Neural progenitor cell (in vitro differentiated cells): ENCODE measurements around the gene WDR1.

Source experiments
- EZH2 ChIP-seq: fragments of 200-600 bp; sonication (generic); IDR thresholded peaks from 2 replicates; pipeline ENCODE4 v1.6.1; 2017; ENCODE audit warnings: antibody characterized with exemption, mild to moderate bottlenecking, moderate library complexity
- EZH2phosphoT487 ChIP-seq: fragments of 200-600 bp; sonication (generic); IDR thresholded peaks from 2 replicates; pipeline ENCODE4 v1.6.1; 2017; ENCODE audit warnings: antibody characterized with exemption
- TF ChIP-seq, protein P1 (sequence below): fragments of 200-600 bp; sonication (generic); IDR thresholded peaks from 2 replicates; pipeline ENCODE4 v1.5.1; 2017; ENCODE audit warnings: antibody characterized with exemption, mild to moderate bottlenecking

DNA sequence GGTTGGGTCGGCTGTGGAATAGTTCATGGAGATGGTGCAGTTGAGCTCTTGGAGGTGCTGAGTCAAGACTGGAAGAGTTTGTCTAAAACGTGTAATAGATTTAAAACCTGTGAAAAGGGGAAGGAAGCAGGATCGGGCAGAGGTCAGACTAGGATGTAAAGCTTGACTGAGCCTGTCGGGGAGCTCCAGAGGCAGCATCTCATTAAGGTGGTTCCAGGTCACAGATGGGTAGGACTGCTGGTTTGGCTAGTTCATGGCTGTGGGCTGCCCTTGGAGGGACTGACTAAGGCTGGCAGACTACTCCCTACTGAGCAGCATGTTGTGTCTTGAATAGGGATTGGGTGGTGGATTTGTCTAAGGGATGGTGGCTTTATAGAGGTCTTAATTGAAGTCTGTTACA lies 28.4 kb upstream of the WDR1 start:
- TF ChIP-seq, protein P1, sequence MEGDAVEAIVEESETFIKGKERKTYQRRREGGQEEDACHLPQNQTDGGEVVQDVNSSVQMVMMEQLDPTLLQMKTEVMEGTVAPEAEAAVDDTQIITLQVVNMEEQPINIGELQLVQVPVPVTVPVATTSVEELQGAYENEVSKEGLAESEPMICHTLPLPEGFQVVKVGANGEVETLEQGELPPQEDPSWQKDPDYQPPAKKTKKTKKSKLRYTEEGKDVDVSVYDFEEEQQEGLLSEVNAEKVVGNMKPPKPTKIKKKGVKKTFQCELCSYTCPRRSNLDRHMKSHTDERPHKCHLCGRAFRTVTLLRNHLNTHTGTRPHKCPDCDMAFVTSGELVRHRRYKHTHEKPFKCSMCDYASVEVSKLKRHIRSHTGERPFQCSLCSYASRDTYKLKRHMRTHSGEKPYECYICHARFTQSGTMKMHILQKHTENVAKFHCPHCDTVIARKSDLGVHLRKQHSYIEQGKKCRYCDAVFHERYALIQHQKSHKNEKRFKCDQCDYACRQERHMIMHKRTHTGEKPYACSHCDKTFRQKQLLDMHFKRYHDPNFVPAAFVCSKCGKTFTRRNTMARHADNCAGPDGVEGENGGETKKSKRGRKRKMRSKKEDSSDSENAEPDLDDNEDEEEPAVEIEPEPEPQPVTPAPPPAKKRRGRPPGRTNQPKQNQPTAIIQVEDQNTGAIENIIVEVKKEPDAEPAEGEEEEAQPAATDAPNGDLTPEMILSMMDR = no peak
- TF ChIP-seq EZH2 = no peak
- TF ChIP-seq EZH2phosphoT487 = no peak
